ENCODE data around the gene ERICH6B.

GRCh38 chr13:45598597-45598996, 16.9 kb downstream of the ERICH6B start:
- TF ChIP-seq FOXM1 (IDR thresholded peaks at IDR 0.05; ENCODE audit: borderline replicate concordance, low read depth) (no peak), REST (IDR thresholded peaks at IDR 0.05; ENCODE audit: low read depth) (no peak), CREB1 (IDR thresholded peaks at IDR 0.05; ENCODE audit: low read depth) (no peak), NFIC (IDR thresholded peaks at IDR 0.05) (no peak), CEBPB (IDR thresholded peaks at IDR 0.05) (no peak), USF1 (IDR thresholded peaks at IDR 0.05) (no peak), YY1 (IDR thresholded peaks at IDR 0.05; ENCODE audit: low read depth) (no peak)
